ENCODE measurements around the gene KIF9.
"Not testable (repeated sequence)": the region's sequence is repeated elsewhere in the genome, so short reads cannot be mapped to it uniquely, and the experiment has no call there.

The KIF9 gene

GRCh38 chr3:47282424-47283192 lies at the start of gene KIF9, which contains the start of gene KLHL18:
KIF9 (minus strand) TSS chr3:47282799; CDS start chr3:47277374, 5,425 bp downstream.
KLHL18 (plus strand) TSS chr3:47282944; CDS start chr3:47282966, 22 bp downstream.
- Mint-ChIP-seq H3K27ac (peak within 1 kb of the TSS; percentile 100), H3K36me3 (ENCODE audit: low read depth) (peaks cover 22% of the 10 kb centered on the region), H3K4me1 (peaks cover 47% of the 10 kb centered on the region), H3K9me3 (no peaks in the 10 kb centered on the region), H3K4me3 (peak within 1 kb of the TSS; percentile 99), H3K27me3 (no peaks in the 10 kb centered on the region)
- ATAC-seq (peak; percentile 88), DNase-seq (peak; percentile 97)

DNA sequence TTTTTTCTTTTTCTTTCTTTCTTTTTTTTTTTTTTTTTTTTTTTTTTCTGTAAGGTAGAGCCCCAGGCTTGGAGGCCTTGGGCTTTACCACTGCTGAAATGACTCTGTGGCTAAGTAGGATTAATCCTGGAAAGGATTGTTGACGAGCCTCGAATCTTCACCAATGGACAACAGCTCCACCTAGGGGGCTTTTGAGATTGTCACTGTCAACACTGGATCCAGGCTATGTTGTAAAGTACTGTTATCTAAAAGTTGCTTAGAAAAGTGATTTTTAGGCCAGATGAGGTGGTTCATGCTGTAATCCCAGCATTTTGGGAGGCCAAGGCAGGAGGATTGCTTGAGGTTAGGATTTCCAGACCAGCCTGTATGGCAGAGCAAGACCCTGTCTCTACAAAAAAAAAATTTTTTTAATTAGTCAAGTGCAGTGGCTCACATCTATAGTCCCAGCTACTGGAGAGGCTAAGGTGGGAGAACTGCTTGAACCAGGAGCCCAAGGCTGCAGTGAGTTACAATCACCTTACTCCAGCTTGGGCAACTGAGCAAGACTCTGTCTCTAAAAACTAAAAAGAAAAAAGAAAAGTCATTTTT lies 41.8 kb upstream of the KIF9 start:
- no peak overlapping the region for H3K27ac Mint-ChIP-seq
- H3K4me1 Mint-ChIP-seq = peaks cover 6% of the 10 kb centered on the region
- H3K9me3 Mint-ChIP-seq = no peaks in the 10 kb centered on the region
- ATAC-seq (no peak), DNase-seq (peak; percentile 39)
- H3K27me3 Mint-ChIP-seq = no peaks in the 10 kb centered on the region
- H3K4me3 Mint-ChIP-seq = no peak overlapping the region
- H3K36me3 Mint-ChIP-seq (ENCODE audit: low read depth) = peaks cover 38% of the 10 kb centered on the region

- DNase-seq = no peak
- H3K36me3 Mint-ChIP-seq (ENCODE audit: low read depth) = peaks cover 37% of the 10 kb centered on the region
- no peaks in the 10 kb centered on the region for H3K9me3 Mint-ChIP-seq
- ATAC-seq = peak; percentile 80
- H3K27me3 Mint-ChIP-seq = no peaks in the 10 kb centered on the region
- peaks cover 6% of the 10 kb centered on the region for H3K4me1 Mint-ChIP-seq
- no peak overlapping the region for H3K4me3 Mint-ChIP-seq
- peak overlapping the region; percentile 13 for H3K27ac Mint-ChIP-seq
Measured at GRCh38 chr3:47323431-47324277, 41.1 kb upstream of the KIF9 start.

- H3K9me3 Mint-ChIP-seq = no peaks in the 10 kb centered on the region
- ATAC-seq = no peak
- H3K27me3 Mint-ChIP-seq = no peaks in the 10 kb centered on the region
- peaks cover 6% of the 10 kb centered on the region for H3K4me1 Mint-ChIP-seq
- peak overlapping the region; percentile 28 for H3K27ac Mint-ChIP-seq
- no peak overlapping the region for H3K4me3 Mint-ChIP-seq
- no peak for DNase-seq
- peaks cover 27% of the 10 kb centered on the region for H3K36me3 Mint-ChIP-seq (ENCODE audit: low read depth)
Measured at GRCh38 chr3:47319956-47320355, 37.4 kb upstream of the KIF9 start.

GRCh38 chr3:47318916-47319315 lies 36.3 kb upstream of the KIF9 start:
- Mint-ChIP-seq H3K9me3 (no peaks in the 10 kb centered on the region), H3K4me3 (no peak overlapping the region), H3K27me3 (no peaks in the 10 kb centered on the region), H3K4me1 (peaks cover 6% of the 10 kb centered on the region), H3K36me3 (ENCODE audit: low read depth) (peaks cover 23% of the 10 kb centered on the region), H3K27ac (no peak overlapping the region)
- DNase-seq (no peak), ATAC-seq (no peak)

DNA sequence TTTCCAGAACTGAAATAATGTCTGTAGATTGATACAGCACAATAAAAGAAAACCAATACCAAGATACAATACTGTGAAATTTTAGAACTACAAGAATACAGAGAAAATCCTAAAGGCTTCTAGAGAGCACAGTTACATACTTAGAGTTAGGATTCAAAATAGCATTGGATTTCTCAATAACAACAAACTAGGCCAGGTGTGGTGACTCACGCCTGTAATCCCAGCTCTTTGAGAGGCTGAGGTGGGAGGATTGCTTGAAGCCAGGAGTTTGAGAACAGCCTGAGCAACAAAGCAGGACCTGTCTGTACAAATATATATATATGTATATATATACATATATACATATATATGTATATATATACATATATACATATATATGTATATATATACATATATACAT lies 33.6 kb upstream of the KIF9 start:
- H3K27ac Mint-ChIP-seq, ATAC-seq, H3K27me3 Mint-ChIP-seq: not testable (repeated sequence)

DNA sequence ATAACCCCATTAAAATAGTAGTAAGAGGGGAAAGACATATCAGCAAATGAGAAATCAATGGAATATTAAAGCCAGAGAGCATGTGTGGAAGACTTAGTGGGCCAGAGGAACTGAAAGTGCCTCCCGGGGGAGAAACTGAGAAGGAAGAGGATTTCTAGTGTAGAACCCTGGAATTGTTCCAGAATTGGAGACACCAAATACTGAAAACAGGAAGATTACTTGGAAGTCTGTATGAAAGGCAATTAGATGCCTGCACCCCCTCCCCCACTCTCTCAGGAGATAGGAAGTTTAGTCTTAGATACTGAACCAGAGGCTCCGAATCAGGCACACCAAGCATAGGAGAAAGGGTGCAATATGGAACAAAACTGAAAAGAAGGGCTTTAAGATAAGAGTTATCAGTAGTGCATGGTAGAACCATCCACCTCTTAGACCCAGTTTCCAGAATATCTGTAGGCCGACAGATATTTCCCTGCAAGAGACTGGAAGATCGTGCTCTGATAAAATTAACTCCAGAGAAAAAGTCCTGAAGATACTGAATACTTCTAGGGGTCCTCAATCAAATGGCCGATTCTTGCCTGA lies 32.6 kb upstream of the KIF9 start:
- DNase-seq (no peak), ATAC-seq (no peak)
- Mint-ChIP-seq H3K4me3 (no peak overlapping the region), H3K27ac (no peak overlapping the region), H3K27me3 (no peaks in the 10 kb centered on the region), H3K9me3 (no peaks in the 10 kb centered on the region), H3K36me3 (ENCODE audit: low read depth) (peaks cover 8% of the 10 kb centered on the region), H3K4me1 (peaks cover 2% of the 10 kb centered on the region)

More for the DNA sequence above, 33.6 kb upstream of the KIF9 start:
- H3K9me3 Mint-ChIP-seq, H3K4me3 Mint-ChIP-seq, DNase-seq, H3K4me1 Mint-ChIP-seq: not testable (repeated sequence)
- H3K36me3 Mint-ChIP-seq (ENCODE audit: low read depth) = peaks cover 12% of the 10 kb centered on the region

- H3K9me3 Mint-ChIP-seq = no peaks in the 10 kb centered on the region
- H3K4me3 Mint-ChIP-seq = no peak overlapping the region
- DNase-seq (no peak), ATAC-seq (no peak)
- H3K36me3 Mint-ChIP-seq (ENCODE audit: low read depth) = peaks cover 4% of the 10 kb centered on the region
- H3K4me1 Mint-ChIP-seq = peaks cover 2% of the 10 kb centered on the region
- H3K27ac Mint-ChIP-seq = no peak overlapping the region
- no peaks in the 10 kb centered on the region for H3K27me3 Mint-ChIP-seq
Measured at GRCh38 chr3:47314056-47314764, 31.6 kb upstream of the KIF9 start.

- H3K36me3 Mint-ChIP-seq (ENCODE audit: low read depth) = peaks cover 9% of the 10 kb centered on the region
- DNase-seq (no peak), ATAC-seq (no peak)
- no peak overlapping the region for H3K27ac Mint-ChIP-seq
- no peaks in the 10 kb centered on the region for H3K9me3 Mint-ChIP-seq
- H3K27me3 Mint-ChIP-seq = no peaks in the 10 kb centered on the region
- peaks cover 2% of the 10 kb centered on the region for H3K4me1 Mint-ChIP-seq
- no peak overlapping the region for H3K4me3 Mint-ChIP-seq
Measured at GRCh38 chr3:47313341-47314055, 30.9 kb upstream of the KIF9 start.

DNA sequence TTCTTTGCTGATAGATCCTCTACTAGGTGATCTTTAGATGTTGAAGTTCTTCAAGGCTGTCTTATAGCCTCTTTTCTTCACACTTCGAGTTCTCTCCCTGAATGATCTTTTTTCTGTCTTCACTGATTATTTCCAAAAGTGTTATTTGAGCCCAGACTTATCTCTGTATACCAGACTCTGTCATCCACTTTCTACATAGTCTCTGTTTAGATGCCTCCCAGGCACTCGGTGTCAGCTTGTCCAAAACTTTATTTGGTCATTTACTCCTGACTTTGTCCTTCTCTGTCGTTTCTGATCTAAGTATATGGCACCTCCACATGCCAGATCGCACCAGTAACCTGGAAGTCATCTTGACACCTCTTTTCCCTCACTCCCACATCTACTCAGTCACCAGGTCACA lies 27.8 kb upstream of the KIF9 start:
- Mint-ChIP-seq H3K27me3 (no peaks in the 10 kb centered on the region), H3K4me1 (peaks cover 13% of the 10 kb centered on the region), H3K36me3 (ENCODE audit: low read depth) (peaks cover 23% of the 10 kb centered on the region), H3K4me3 (no peak overlapping the region), H3K9me3 (no peaks in the 10 kb centered on the region), H3K27ac (no peak overlapping the region)
- DNase-seq = no peak
- ATAC-seq = no peak

DNA sequence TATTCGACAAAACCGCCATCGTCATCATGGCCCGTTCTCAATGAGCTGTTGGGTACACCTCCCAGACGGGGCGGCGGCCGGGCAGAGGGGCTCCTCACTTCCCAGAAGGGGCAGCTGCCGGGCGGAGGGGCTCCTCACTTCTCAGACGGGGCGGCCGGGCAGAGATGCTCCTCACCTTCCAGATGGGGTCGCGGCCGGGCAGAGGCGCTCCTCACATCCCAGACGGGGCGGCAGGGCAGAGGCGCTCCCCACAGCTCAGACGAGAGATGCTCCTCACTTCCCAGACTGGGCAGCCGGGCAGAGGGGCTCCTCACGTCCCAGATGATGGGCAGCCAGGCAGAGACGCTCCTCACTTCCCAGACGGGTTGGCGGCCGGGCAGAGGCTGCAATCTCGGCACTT lies 26.6 kb upstream of the KIF9 start:
- H3K27ac Mint-ChIP-seq, H3K9me3 Mint-ChIP-seq, H3K27me3 Mint-ChIP-seq, DNase-seq, ATAC-seq, H3K4me3 Mint-ChIP-seq: not testable (repeated sequence)
- peaks cover 29% of the 10 kb centered on the region for H3K36me3 Mint-ChIP-seq (ENCODE audit: low read depth)
- H3K4me1 Mint-ChIP-seq = peaks cover 16% of the 10 kb centered on the region

- no peaks in the 10 kb centered on the region for H3K9me3 Mint-ChIP-seq
- no peak overlapping the region for H3K4me3 Mint-ChIP-seq
- H3K27me3 Mint-ChIP-seq = no peaks in the 10 kb centered on the region
- ATAC-seq (no peak), DNase-seq (no peak)
- peaks cover 42% of the 10 kb centered on the region for H3K36me3 Mint-ChIP-seq (ENCODE audit: low read depth)
- H3K27ac Mint-ChIP-seq = no peak overlapping the region
- peaks cover 17% of the 10 kb centered on the region for H3K4me1 Mint-ChIP-seq
Measured at GRCh38 chr3:47306022-47306421, 23.4 kb upstream of the KIF9 start.

- Mint-ChIP-seq H3K27ac (no peak overlapping the region), H3K4me1 (peaks cover 36% of the 10 kb centered on the region), H3K9me3 (no peaks in the 10 kb centered on the region), H3K36me3 (ENCODE audit: low read depth) (peaks cover 41% of the 10 kb centered on the region), H3K27me3 (no peaks in the 10 kb centered on the region), H3K4me3 (no peak overlapping the region)
- no peak for ATAC-seq
- DNase-seq = no peak
Measured at GRCh38 chr3:47301456-47301855, 18.9 kb upstream of the KIF9 start.
